ENCODE results near the gene DRGX.

DNA sequence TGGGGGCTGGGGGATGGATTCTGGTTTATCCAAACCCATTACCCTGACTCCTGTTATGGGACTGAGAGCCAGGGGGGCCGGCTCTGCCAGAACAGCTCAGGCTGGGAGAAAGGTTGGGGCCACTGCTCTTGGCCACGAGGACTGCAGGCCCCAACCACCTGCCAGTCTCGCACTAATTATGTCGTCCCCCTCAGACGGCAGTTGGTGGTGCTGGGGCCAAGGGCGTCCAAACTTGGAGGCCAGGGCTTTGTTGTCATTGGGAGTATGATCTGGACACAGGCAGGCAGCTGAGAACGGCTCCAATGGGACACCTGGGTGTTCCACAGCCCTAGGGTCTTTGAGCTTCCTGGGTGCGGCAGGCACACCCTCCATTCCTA is 34.7 kb downstream of the DRGX start:
- TF ChIP-seq, protein P1, sequence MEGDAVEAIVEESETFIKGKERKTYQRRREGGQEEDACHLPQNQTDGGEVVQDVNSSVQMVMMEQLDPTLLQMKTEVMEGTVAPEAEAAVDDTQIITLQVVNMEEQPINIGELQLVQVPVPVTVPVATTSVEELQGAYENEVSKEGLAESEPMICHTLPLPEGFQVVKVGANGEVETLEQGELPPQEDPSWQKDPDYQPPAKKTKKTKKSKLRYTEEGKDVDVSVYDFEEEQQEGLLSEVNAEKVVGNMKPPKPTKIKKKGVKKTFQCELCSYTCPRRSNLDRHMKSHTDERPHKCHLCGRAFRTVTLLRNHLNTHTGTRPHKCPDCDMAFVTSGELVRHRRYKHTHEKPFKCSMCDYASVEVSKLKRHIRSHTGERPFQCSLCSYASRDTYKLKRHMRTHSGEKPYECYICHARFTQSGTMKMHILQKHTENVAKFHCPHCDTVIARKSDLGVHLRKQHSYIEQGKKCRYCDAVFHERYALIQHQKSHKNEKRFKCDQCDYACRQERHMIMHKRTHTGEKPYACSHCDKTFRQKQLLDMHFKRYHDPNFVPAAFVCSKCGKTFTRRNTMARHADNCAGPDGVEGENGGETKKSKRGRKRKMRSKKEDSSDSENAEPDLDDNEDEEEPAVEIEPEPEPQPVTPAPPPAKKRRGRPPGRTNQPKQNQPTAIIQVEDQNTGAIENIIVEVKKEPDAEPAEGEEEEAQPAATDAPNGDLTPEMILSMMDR (IDR thresholded peaks at IDR 0.05): no peak
- TF ChIP-seq POLR2A (IDR thresholded peaks at IDR 0.05): no peak
